BLaER1 treated with 17β-estradiol and CSF1 and Interleukin-3, amounts not matched to agents 10 nM and 100 nM (cell line): Measurements from ENCODE around the gene IGF1.

ENCODE experiments used
- H3K27ac ChIP-seq, 11 experiments: shearing (Covaris generic); formaldehyde crosslinking; 2 replicates each; pipeline ENCODE4 v1.8.1; 2022
- H3K27me3 ChIP-seq, 11 experiments: shearing (Covaris generic); formaldehyde crosslinking; 2 replicates each; pipeline ENCODE4 v1.8.1; 2022
- H3K36me3 ChIP-seq, 11 experiments: shearing (Covaris generic); formaldehyde crosslinking; 2 replicates each; pipeline ENCODE4 v1.8.1; 2022
- H3K4me1 ChIP-seq, 10 experiments: shearing (Covaris generic); formaldehyde crosslinking; 2 replicates each; pipeline ENCODE4 v1.8.1; 2022
- H3K4me2 ChIP-seq, 11 experiments: shearing (Covaris generic); formaldehyde crosslinking; 2 replicates each; pipeline ENCODE4 v1.8.1; 2022
- H3K4me3 ChIP-seq, 10 experiments: shearing (Covaris generic); formaldehyde crosslinking; 2 replicates each; pipeline ENCODE4 v1.8.1; 2022
- H3K9ac ChIP-seq, 11 experiments: shearing (Covaris generic); formaldehyde crosslinking; 2 replicates each; pipeline ENCODE4 v1.8.1; 2022
- H3K9me3 ChIP-seq, 11 experiments: shearing (Covaris generic); formaldehyde crosslinking; replicated peaks in 1 of 11; 2 replicates each; pipeline ENCODE4 v1.8.1; 2022
- H4K20me1 ChIP-seq, 11 experiments: shearing (Covaris generic); formaldehyde crosslinking; 2 replicates each; pipeline ENCODE4 v1.8.1; 2022
- Cebpa-rat ChIP-seq, 11 experiments: shearing (Covaris generic); IDR thresholded peaks; 2 replicates each; pipeline ENCODE4 v1.8.1; 2022

IGF1 gene

GRCh38 chr12:102504280-102504679 is 23.9 kb upstream of the IGF1 start:
- Histone ChIP-seq H3K4me3 (no peak overlapping the region), H3K4me2 (peak overlapping the region in 7 of 11 experiments; percentile 6 to 89 (median 52); a peak in 11 of 22 replicates), H3K9me3 (peaks cover 21 to 36% (median 27%) of the 10 kb centered on the region in 11 experiments; a peak in 21 of 22 replicates), H3K27ac (peak overlapping the region in 3 of 11 experiments; percentile 68 to 77 (median 71); a peak in 6 of 22 replicates), H4K20me1 (no peaks in the 10 kb centered on the region), H3K9ac (peak overlapping the region in 3 of 11 experiments; percentile 43 to 58 (median 46); a peak in 2 of 22 replicates), H3K36me3 (no peaks in the 10 kb centered on the region), H3K27me3 (no peaks in the 10 kb centered on the region), H3K4me1 (peaks cover 7 to 66% (median 13%) of the 10 kb centered on the region in 10 experiments; a peak in 15 of 20 replicates)
- TF ChIP-seq Cebpa-rat (IDR thresholded peaks at IDR 0.05) = peak in 1 of 11 experiments; percentile 29; a peak in 1 of 22 replicates

DNA sequence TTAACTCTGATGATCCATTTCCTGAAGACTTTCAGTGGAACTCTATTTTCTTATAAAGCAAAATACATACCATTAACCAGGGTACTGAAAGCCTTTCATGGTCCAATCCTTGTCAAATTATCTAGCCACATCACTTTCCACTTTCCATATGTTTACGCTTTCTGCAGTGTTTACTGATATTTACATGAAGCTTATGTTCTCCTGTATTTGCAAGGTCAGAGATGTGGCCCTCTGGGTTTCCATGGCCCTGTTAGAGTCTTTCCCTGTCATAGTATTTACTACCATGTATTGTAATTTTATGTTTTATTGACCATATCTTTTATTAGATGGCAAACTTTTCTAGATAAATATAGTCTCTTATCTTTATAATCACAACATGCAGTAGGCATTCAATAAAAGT is 23.5 kb upstream of the IGF1 start:
- TF ChIP-seq Cebpa-rat (IDR thresholded peaks at IDR 0.05) = no peak
- Histone ChIP-seq H3K4me1 (peaks cover 7 to 71% (median 13%) of the 10 kb centered on the region in 10 experiments; a peak in 15 of 20 replicates), H4K20me1 (no peaks in the 10 kb centered on the region), H3K4me2 (peak overlapping the region; percentile 6 to 89 (median 31); a peak in 16 of 22 replicates), H3K9me3 (peaks cover 21 to 36% (median 27%) of the 10 kb centered on the region in 11 experiments; a peak in 21 of 22 replicates), H3K36me3 (no peaks in the 10 kb centered on the region), H3K9ac (peak overlapping the region in 3 of 11 experiments; percentile 43 to 58 (median 46); a peak in 5 of 22 replicates), H3K4me3 (no peak overlapping the region), H3K27me3 (no peaks in the 10 kb centered on the region), H3K27ac (peak overlapping the region in 5 of 11 experiments; percentile 26 to 77 (median 68); a peak in 11 of 22 replicates)

DNA sequence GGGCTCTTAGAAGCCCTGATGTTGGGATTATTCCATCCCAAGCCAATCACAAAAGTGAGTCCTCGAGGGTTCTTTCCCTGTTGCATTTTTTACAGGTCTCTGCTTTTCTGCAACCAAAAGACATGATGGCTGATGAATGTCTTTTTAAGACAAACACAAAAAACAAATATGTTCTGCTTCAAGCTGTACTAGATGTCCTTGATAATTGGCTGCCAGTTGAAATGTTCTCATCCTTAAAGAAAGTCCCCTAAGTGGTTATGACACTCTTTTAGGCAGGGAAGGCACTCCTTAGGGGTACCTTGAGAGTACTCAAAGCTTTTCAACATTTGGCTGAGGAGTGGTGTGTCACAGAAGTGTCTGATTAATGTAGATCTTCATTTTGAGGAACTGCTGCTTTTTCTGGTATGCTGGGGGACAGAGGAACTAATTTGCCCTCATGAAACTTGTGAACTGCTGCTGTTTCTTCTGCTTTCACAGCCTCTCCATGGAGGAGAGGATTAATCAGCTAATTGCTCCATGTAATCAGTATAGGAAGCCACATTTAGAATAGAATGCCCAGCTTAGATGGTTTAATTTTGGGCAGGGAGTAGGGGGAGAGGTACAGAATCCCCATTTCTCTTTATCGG is 22.8 kb upstream of the IGF1 start:
- H3K27ac ChIP-seq = peak overlapping the region in 5 of 11 experiments; percentile 26 to 77 (median 68); a peak in 11 of 22 replicates
- H4K20me1 ChIP-seq = no peaks in the 10 kb centered on the region
- no peak for TF ChIP-seq Cebpa-rat (IDR thresholded peaks at IDR 0.05)
- peaks cover 21 to 33% (median 27%) of the 10 kb centered on the region in 11 experiments; a peak in 21 of 22 replicates for H3K9me3 ChIP-seq
- peaks cover 7 to 76% (median 16%) of the 10 kb centered on the region in 10 experiments; a peak in 15 of 20 replicates for H3K4me1 ChIP-seq
- H3K36me3 ChIP-seq = no peaks in the 10 kb centered on the region
- H3K4me2 ChIP-seq = peak overlapping the region; percentile 6 to 89 (median 31); a peak in 16 of 22 replicates
- peak overlapping the region in 3 of 11 experiments; percentile 43 to 58 (median 46); a peak in 5 of 22 replicates for H3K9ac ChIP-seq
- no peaks in the 10 kb centered on the region for H3K27me3 ChIP-seq
- H3K4me3 ChIP-seq = no peak overlapping the region

DNA sequence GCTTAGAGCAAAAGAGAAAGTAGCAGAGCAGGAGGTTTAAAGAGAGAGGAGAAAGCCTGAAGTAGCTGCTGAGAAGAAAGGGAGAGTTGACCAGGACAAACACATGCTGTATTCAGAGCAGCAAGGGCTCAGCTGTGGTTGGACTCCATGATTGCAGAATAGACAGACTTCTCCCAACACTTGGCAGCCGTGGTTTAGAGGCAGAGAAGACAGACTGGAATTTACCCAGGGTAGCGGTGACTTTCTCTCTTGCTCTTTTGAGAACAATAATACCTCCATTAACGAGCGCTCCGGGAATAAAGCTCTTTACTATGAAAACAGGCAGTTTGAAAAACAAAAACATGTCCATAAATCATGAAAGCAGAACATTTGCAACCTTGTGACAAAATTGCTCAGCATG is 21.4 kb upstream of the IGF1 start:
- Histone ChIP-seq H3K4me3 (no peak overlapping the region), H4K20me1 (no peaks in the 10 kb centered on the region), H3K4me2 (peak overlapping the region in 3 of 11 experiments; percentile 79 to 89 (median 80); a peak in 5 of 22 replicates), H3K36me3 (no peaks in the 10 kb centered on the region), H3K4me1 (peaks cover 7 to 90% (median 16%) of the 10 kb centered on the region in 10 experiments; a peak in 15 of 20 replicates), H3K9ac (no peak overlapping the region), H3K9me3 (peaks cover 9 to 21% (median 13%) of the 10 kb centered on the region in 11 experiments; a peak in 18 of 22 replicates), H3K27ac (peak overlapping the region in 2 of 11 experiments; percentile 71 to 77; a peak in 4 of 22 replicates), H3K27me3 (no peaks in the 10 kb centered on the region)
- TF ChIP-seq Cebpa-rat (IDR thresholded peaks at IDR 0.05) = no peak

DNA sequence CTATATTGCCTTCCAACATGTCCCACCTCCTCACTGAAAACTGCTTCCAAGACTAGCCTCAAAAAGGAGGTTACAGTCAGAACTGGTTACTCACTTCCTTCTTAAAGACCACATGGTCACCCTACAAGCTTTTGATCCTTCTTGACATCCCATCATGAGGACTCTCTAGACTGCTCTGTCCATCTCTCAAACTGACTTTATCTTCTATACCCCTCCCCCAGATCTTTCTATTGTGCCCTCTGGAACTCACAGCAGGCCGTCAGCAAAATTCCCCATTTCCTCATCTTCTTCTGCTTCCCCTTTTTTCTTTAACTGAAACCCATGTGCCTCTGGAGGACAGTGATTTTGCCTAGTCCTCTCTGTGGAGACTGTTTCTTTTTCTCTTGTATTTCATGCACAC is 18.1 kb upstream of the IGF1 start:
- no peaks in the 10 kb centered on the region for H4K20me1 ChIP-seq
- H3K36me3 ChIP-seq = no peaks in the 10 kb centered on the region
- TF ChIP-seq Cebpa-rat (IDR thresholded peaks at IDR 0.05) = no peak
- H3K9ac ChIP-seq = peak overlapping the region in 3 of 11 experiments; percentile 9 to 63 (median 32); a peak in 3 of 22 replicates
- peak overlapping the region in 4 of 11 experiments; percentile 35 to 75 (median 69); a peak in 7 of 22 replicates for H3K27ac ChIP-seq
- H3K9me3 ChIP-seq = peaks cover 0 to 20% (median 0%) of the 10 kb centered on the region in 11 experiments; a peak in 7 of 22 replicates
- H3K4me2 ChIP-seq = peak overlapping the region in 5 of 11 experiments; percentile 24 to 90 (median 72); a peak in 10 of 22 replicates
- no peak overlapping the region for H3K4me3 ChIP-seq
- H3K4me1 ChIP-seq = peaks cover 0 to 65% (median 8%) of the 10 kb centered on the region in 10 experiments; a peak in 15 of 20 replicates
- H3K27me3 ChIP-seq = no peaks in the 10 kb centered on the region

DNA sequence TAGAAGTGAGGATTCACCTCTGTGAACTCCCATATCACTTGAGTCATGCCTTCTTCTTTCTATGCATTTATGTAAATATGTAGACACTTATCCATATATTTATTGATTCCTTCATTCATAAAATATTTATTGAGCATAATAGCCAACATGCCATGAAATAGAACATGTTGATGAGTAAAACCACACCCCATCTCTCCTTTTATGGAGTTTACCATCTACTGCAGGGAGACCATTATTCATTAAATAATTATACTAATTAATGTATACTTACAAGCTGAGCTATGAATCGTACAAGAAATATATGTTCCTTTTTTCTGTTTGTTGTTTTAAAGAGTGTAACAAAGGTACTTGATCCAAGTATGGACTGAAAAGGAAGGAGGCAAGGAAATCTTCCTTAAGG is 17.4 kb upstream of the IGF1 start:
- peaks cover 0 to 58% (median 4%) of the 10 kb centered on the region in 10 experiments; a peak in 9 of 20 replicates for H3K4me1 ChIP-seq
- no peak for TF ChIP-seq Cebpa-rat (IDR thresholded peaks at IDR 0.05)
- H3K9me3 ChIP-seq = peaks cover 0 to 23% (median 0%) of the 10 kb centered on the region in 11 experiments; a peak in 7 of 22 replicates
- H3K9ac ChIP-seq = peak overlapping the region in 1 of 11 experiments; percentile 52; a peak in 2 of 22 replicates
- peak overlapping the region in 3 of 11 experiments; percentile 72 to 90 (median 84); a peak in 6 of 22 replicates for H3K4me2 ChIP-seq
- H4K20me1 ChIP-seq = no peaks in the 10 kb centered on the region
- no peaks in the 10 kb centered on the region for H3K36me3 ChIP-seq
- peak overlapping the region in 3 of 11 experiments; percentile 66 to 75 (median 72); a peak in 5 of 22 replicates for H3K27ac ChIP-seq
- no peak overlapping the region for H3K4me3 ChIP-seq
- no peaks in the 10 kb centered on the region for H3K27me3 ChIP-seq

GRCh38 chr12:102496591-102496990 is 16.2 kb upstream of the IGF1 start:
- H3K4me2 ChIP-seq = peak overlapping the region in 1 of 11 experiments; percentile 90; a peak in 1 of 22 replicates
- H3K4me1 ChIP-seq = peaks cover 0 to 47% (median 4%) of the 10 kb centered on the region in 10 experiments; a peak in 9 of 20 replicates
- no peaks in the 10 kb centered on the region for H3K36me3 ChIP-seq
- TF ChIP-seq Cebpa-rat (IDR thresholded peaks at IDR 0.05) = no peak
- H3K9ac ChIP-seq = no peak overlapping the region
- H3K27me3 ChIP-seq = no peaks in the 10 kb centered on the region
- H3K27ac ChIP-seq = no peak overlapping the region
- H3K4me3 ChIP-seq = no peak overlapping the region
- H3K9me3 ChIP-seq = peaks cover 0 to 30% (median 4%) of the 10 kb centered on the region in 11 experiments; a peak in 7 of 22 replicates
- no peaks in the 10 kb centered on the region for H4K20me1 ChIP-seq

GRCh38 chr12:102487226-102487625 is 6.9 kb upstream of the IGF1 start:
- H3K4me2 ChIP-seq = peak overlapping the region in 2 of 11 experiments; percentile 12 to 68; a peak in 4 of 22 replicates
- no peak overlapping the region for H3K9ac ChIP-seq
- no peak overlapping the region for H3K27ac ChIP-seq
- peaks cover 0 to 48% (median 0%) of the 10 kb centered on the region in 10 experiments; a peak in 8 of 20 replicates for H3K4me1 ChIP-seq
- no peaks in the 10 kb centered on the region for H3K27me3 ChIP-seq
- no peaks in the 10 kb centered on the region for H4K20me1 ChIP-seq
- H3K36me3 ChIP-seq = no peaks in the 10 kb centered on the region
- TF ChIP-seq Cebpa-rat (IDR thresholded peaks at IDR 0.05) = no peak
- H3K4me3 ChIP-seq = no peak overlapping the region
- peaks cover 0 to 8% (median 5%) of the 10 kb centered on the region in 11 experiments; a peak in 7 of 22 replicates for H3K9me3 ChIP-seq
